C4-2B (cell line): ENCODE results near the gene SYT8.
"Not testable (repeated sequence)": the region's sequence is repeated elsewhere in the genome, so short reads cannot be mapped to it uniquely, and the experiment has no call there.

Experiments
- H3K27ac ChIP-seq: fragments of 450-650 bp; 2 replicates; pipeline ENCODE4 v1.5.1; 2017
- CTCF ChIP-seq: fragments of 450-650 bp; conservative IDR thresholded peaks from 2 replicates; pipeline ENCODE4 v1.5.1; 2017; ENCODE audit warnings: mild to moderate bottlenecking
- ZFX ChIP-seq: fragments of 450-650 bp; IDR thresholded peaks from 2 replicates; pipeline ENCODE4 v1.6.1; 2017

Gene SYT8

GRCh38 chr11:1797391-1798125 lies 37.2 kb upstream of the SYT8 start:
- TF ChIP-seq ZFX (no peak), CTCF (no peak)
- H3K27ac ChIP-seq: no peak overlapping the region

- no peak for TF ChIP-seq ZFX
- TF ChIP-seq CTCF: no peak
- H3K27ac ChIP-seq: no peak overlapping the region
Observed at GRCh38 chr11:1803246-1803645, 31.5 kb upstream of the SYT8 start.

GRCh38 chr11:1803835-1804519 lies 30.8 kb upstream of the SYT8 start:
- H3K27ac ChIP-seq: not testable (repeated sequence)

GRCh38 chr11:1805525-1805924 lies 29.3 kb upstream of the SYT8 start:
- TF ChIP-seq ZFX (no peak), CTCF (no peak)
- H3K27ac ChIP-seq: no peak overlapping the region

- no peak for TF ChIP-seq CTCF
- no peak for TF ChIP-seq ZFX
Observed at GRCh38 chr11:1807264-1807995, 27.4 kb upstream of the SYT8 start.

GRCh38 chr11:1810761-1811160 lies 24.0 kb upstream of the SYT8 start:
- H3K27ac ChIP-seq: no peak overlapping the region
- TF ChIP-seq ZFX: no peak
- TF ChIP-seq CTCF: no peak

More at GRCh38 chr11:1807264-1807995, 27.4 kb upstream of the SYT8 start:
- no peak overlapping the region for H3K27ac ChIP-seq

GRCh38 chr11:1812274-1812673 lies 22.5 kb upstream of the SYT8 start:
- H3K27ac ChIP-seq: no peak overlapping the region
- no peak for TF ChIP-seq CTCF
- no peak for TF ChIP-seq ZFX
